Right lobe of liver (tissue), 4 donors: ENCODE results near the gene SLC29A3.

Source experiments
- CTCF ChIP-seq, 4 donors: fragments of 200-600 bp in 3 of 4; fragments of 450-650 bp in 1 of 4; IDR thresholded peaks; one replicate each; pipeline versions ENCODE4 v1.5.1 to v1.8.0; 2016 to 2022; ENCODE audit warnings: antibody characterized with exemption in 4 of 4, mild to moderate bottlenecking in 2 of 4
- POLR2A ChIP-seq: fragments of 450-650 bp; IDR thresholded peaks from one replicate; pipeline ENCODE4 v1.6.1; 2017; ENCODE audit warnings: antibody characterized with exemption, mild to moderate bottlenecking
- donor health status: DM: no; HTN: no; CAD: no.
- donor health status: DM: no; HTN: no; CAD: no.
- donor health status: DM: no; HTN: yes; CAD: no.

DNA sequence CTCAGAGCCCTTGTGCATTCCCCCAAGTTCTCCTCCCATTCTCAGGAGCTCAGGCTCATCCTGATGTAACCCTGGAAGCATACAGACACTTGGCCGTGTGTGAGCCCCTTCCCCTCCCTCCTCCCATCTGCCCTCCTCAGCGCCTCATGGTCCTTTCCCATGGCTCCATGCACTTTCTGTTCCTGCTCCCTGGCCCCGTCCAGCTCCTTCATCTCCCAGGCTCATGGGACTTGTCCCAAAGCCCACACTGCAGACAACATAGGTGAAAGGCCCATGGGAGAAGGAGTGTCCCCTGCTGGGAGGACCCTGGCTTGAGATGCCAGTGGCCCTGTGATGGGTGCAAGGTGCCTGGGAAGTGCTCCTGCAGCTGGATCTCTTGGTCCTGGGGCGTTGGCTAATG lies 24.2 kb upstream of the SLC29A3 start:
- TF ChIP-seq POLR2A: no peak
- TF ChIP-seq CTCF (IDR thresholded peaks at IDR 0.05): no peak
